Smooth muscle cell (in vitro differentiated cells): ENCODE measurements around the gene AGFG2. TPM values are rescaled to one million over a fixed set of nuclear protein-coding genes. Genes with fewer than 3 reads are reported as not detected.

Source experiments
- DNase-seq: peaks from one replicate; lab custom pipeline; 2025; ENCODE audit not compliant: unreplicated experiment; lab: John Stamatoyannopoulos, UW
- H2AFZ ChIP-seq: fragments of 200-600 bp; sonication (generic); 2 replicates; pipeline ENCODE4 v1.6.0; 2016; ENCODE audit warnings: antibody characterized with exemption, low read depth, mild to moderate bottlenecking
- H3F3A ChIP-seq: fragments of 200-600 bp; sonication (generic); 2 replicates; pipeline ENCODE4 v1.6.0; 2017; ENCODE audit warnings: antibody characterized with exemption, low read depth
- H3K27ac ChIP-seq: fragments of 200-600 bp; sonication (generic); 2 replicates; pipeline ENCODE4 v1.5.1; 2016; ENCODE audit warnings: low read depth, mild to moderate bottlenecking
- H3K27me3 ChIP-seq: fragments of 200-600 bp; sonication (generic); 2 replicates; pipeline ENCODE4 v1.6.1; 2016; ENCODE audit warnings: low read depth, mild to moderate bottlenecking
- H3K36me3 ChIP-seq: fragments of 200-600 bp; sonication (generic); 2 replicates; pipeline ENCODE4 v1.5.1; 2016; ENCODE audit warnings: low read depth
- H3K4me1 ChIP-seq: fragments of 200-600 bp; sonication (generic); 2 replicates; pipeline ENCODE4 v1.5.1; 2016; ENCODE audit warnings: low read depth
- H3K4me2 ChIP-seq: fragments of 200-600 bp; sonication (generic); 2 replicates; pipeline ENCODE4 v1.6.0; 2016; ENCODE audit warnings: mild to moderate bottlenecking
- H3K4me3 ChIP-seq: fragments of 200-600 bp; sonication (generic); 2 replicates; pipeline ENCODE4 v1.5.1; 2016; ENCODE audit warnings: mild to moderate bottlenecking
- H3K79me2 ChIP-seq: fragments of 200-600 bp; sonication (generic); 2 replicates; pipeline ENCODE4 v1.6.0; 2016; ENCODE audit warnings: low read depth, mild to moderate bottlenecking
- H3K9ac ChIP-seq: fragments of 200-600 bp; sonication (generic); 2 replicates; pipeline ENCODE4 v1.6.0; 2016; ENCODE audit warnings: low read depth
- H3K9me3 ChIP-seq: fragments of 200-600 bp; sonication (generic); replicated peaks from 2 replicates; pipeline ENCODE4 v1.5.1; 2016; ENCODE audit warnings: low read depth
- H4K20me1 ChIP-seq: fragments of 200-600 bp; sonication (generic); 2 replicates; pipeline ENCODE4 v1.6.0; 2016; ENCODE audit warnings: low read depth
- CTCF ChIP-seq: fragments of 200-600 bp; sonication (generic); IDR thresholded peaks from 2 replicates; pipeline ENCODE4 v1.5.1; 2017; ENCODE audit warnings: borderline replicate concordance, mild to moderate bottlenecking, antibody characterized with exemption; ENCODE audit not compliant: insufficient read depth, poor library complexity, severe bottlenecking
- WGBS: methylation state at CpG from one replicate; pipeline ENCODE4 v1.1.7; 2016; ENCODE audit warnings: low lambda C conversion rate; 5-methylcytosine and 5-hydroxymethylcytosine counted together
- polyA plus RNA-seq: library from polyadenylated mRNA; unstranded; fragments of >200 nt; fragmentation: Nextera tagmentation; extraction: Ambion mirVana; gene quantifications from 2 replicates; pipeline ENCODE4 v1.2.1, GENCODE V29; 2016
- total RNA-seq: library from RNA; depleted of rRNA; stranded (reverse); fragments of >200 nt; gene quantifications from 2 replicates; pipeline ENCODE4 v1.2.3, GENCODE V29; 2014

AGFG2 gene
- total and polyA plus RNA-seq, 2 experiments from 2014 or later: 2.7 to 8.4 TPM

- no peak for TF ChIP-seq CTCF
- H3K79me2 ChIP-seq: no peaks in the 10 kb centered on the region
- WGBS: 88% methylated on average over 9 of the region's 9 CpGs
- no peak overlapping the region for H2AFZ ChIP-seq
- H3K9ac ChIP-seq: no peak overlapping the region
- peaks cover 9% of the 10 kb centered on the region for H3F3A ChIP-seq
- no peaks in the 10 kb centered on the region for H3K27me3 ChIP-seq
- no peaks in the 10 kb centered on the region for H4K20me1 ChIP-seq
- no peaks in the 10 kb centered on the region for H3K36me3 ChIP-seq
- no peak for DNase-seq
- no peaks in the 10 kb centered on the region for H3K9me3 ChIP-seq
- no peak overlapping the region for H3K27ac ChIP-seq
- H3K4me2 ChIP-seq: no peak overlapping the region
- no peaks in the 10 kb centered on the region for H3K4me1 ChIP-seq
- H3K4me3 ChIP-seq: no peak overlapping the region
Measured at GRCh38 chr7:100513212-100513810, 25.7 kb upstream of the AGFG2 start.

- no peaks in the 10 kb centered on the region for H3K36me3 ChIP-seq
- WGBS: 23% methylated on average over 2 of the region's 2 CpGs
- TF ChIP-seq CTCF: no peak
- no peaks in the 10 kb centered on the region for H3K79me2 ChIP-seq
- H3K27ac ChIP-seq: no peak overlapping the region
- H3K4me1 ChIP-seq: no peaks in the 10 kb centered on the region
- H2AFZ ChIP-seq: no peak overlapping the region
- no peak for DNase-seq
- no peak overlapping the region for H3K4me2 ChIP-seq
- H3F3A ChIP-seq: peaks cover 9% of the 10 kb centered on the region
- no peaks in the 10 kb centered on the region for H4K20me1 ChIP-seq
- no peaks in the 10 kb centered on the region for H3K27me3 ChIP-seq
- no peak overlapping the region for H3K4me3 ChIP-seq
- H3K9me3 ChIP-seq: no peaks in the 10 kb centered on the region
- H3K9ac ChIP-seq: no peak overlapping the region
Measured at GRCh38 chr7:100515072-100515532, 23.9 kb upstream of the AGFG2 start.

- DNase-seq: no peak
- H3K27me3 ChIP-seq: no peaks in the 10 kb centered on the region
- H3K4me2 ChIP-seq: no peak overlapping the region
Measured at GRCh38 chr7:100516135-100516812, 22.7 kb upstream of the AGFG2 start.

More at GRCh38 chr7:100516135-100516812, 22.7 kb upstream of the AGFG2 start:
- H3F3A ChIP-seq: peaks cover 9% of the 10 kb centered on the region
- no peaks in the 10 kb centered on the region for H3K4me1 ChIP-seq
- H4K20me1 ChIP-seq: no peaks in the 10 kb centered on the region
- no peak for TF ChIP-seq CTCF
- no peak overlapping the region for H2AFZ ChIP-seq
- H3K36me3 ChIP-seq: no peaks in the 10 kb centered on the region
- H3K9me3 ChIP-seq: no peaks in the 10 kb centered on the region
- H3K27ac ChIP-seq: no peak overlapping the region
- H3K79me2 ChIP-seq: no peaks in the 10 kb centered on the region
- WGBS: 19% methylated on average over 4 of the region's 4 CpGs
- H3K4me3 ChIP-seq: no peak overlapping the region
- H3K9ac ChIP-seq: no peak overlapping the region
